Suppressor macrophage (primary cell): Measurements from ENCODE around the gene KCNK15.
A peak's percentile ranks its signal among the peaks of the same experiment; 100 is the strongest.
"Not testable (repeated sequence)": the region's sequence is repeated elsewhere in the genome, so short reads cannot be mapped to it uniquely, and the experiment has no call there.

Source experiments
- DNase-seq, 4 experiments: peaks; one replicate each; pipeline ENCODE4 v3.0.0-alpha.2; 2020 to 2022

Gene KCNK15

DNA sequence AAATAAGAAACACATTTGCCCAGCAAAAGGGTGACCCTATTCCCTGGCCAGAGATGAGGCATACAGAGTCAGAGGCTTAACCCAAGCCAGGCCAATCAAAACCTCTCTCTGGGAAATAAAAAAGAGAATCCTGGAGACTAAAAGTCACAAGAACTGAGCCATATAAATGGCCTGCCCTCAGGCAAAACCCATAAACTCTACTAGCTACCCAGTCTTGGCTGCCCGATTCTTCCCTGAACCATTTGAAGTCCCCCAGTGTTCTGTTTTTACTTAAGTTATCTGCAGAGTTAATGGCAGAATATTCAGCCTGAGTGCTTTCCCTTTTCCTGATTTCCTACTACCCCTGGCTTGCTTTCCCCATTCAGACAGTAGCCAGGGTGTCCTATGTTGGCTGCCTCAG, 13.9 kb downstream of the KCNK15 start:
- DNase-seq: no peak

DNA sequence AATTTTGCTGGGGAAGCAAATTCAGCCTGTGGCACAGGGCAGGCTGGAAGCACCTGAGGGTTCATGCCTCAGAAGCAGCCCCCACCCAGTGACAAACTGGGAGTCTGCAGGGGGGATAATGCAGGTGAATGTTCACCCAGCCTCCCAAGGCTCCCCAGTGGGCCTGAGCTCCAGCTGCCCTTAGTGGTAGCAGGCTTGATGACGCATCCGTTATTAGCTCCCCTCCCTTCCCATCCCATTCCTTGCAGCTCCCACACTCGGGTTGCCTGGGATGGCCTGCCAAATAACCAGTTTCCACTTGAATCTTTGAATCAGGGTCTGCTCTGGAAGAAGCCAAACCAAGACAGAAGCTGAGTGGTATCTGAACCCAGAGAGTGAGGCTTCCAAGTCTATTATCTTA, 15.8 kb downstream of the KCNK15 start:
- DNase-seq: no peak

DNA sequence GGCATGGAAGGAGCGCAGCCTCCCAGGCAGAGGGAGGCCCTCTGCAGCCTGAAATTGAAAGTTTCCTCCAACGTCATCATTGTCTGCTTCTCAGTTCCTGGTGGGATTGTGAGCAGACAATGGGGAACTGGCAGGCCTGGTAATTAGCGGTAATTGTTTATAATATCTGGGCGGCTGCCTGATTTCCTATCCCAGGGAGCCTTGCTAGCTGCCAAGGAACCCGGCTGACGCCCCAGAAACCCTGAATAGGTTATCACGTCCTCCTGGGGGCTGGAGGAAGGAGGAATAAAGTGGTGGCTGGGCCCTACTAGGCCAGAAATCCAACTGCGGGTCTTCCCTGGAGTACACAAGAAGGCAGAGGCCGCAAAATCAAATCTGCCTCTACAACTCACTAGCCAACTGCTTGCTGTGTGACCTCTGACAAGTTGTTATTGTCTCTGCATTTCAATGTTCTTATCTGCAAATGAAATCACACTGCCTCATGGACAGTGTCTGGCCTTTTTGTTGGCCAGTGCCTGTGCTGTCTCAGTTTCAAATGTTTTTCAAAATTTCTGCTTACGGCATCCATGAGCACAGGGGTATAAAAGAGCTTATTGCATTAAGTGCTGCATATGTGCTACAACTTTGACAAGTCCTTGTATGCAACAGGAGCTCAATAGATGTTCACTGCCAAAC, 16.9 kb downstream of the KCNK15 start:
- DNase-seq: no peak

DNA sequence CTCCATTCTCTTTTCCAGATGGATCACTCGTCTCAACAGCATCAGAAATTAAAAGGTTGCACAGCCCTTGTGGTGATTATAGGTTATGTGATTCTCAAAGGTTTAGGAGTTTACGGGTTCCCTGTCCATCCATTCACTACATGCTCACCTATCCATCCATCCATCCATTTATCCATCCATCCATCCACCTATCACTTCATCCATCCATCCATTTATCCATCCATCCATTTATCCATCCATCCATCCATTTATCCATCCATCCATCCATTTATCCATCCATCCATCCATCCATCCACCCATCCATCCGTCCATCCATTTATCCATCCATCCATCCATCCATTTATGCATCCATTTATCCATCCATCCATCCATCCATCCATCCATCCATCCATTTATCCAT, 18.1 kb downstream of the KCNK15 start:
- DNase-seq: not testable (repeated sequence)

DNA sequence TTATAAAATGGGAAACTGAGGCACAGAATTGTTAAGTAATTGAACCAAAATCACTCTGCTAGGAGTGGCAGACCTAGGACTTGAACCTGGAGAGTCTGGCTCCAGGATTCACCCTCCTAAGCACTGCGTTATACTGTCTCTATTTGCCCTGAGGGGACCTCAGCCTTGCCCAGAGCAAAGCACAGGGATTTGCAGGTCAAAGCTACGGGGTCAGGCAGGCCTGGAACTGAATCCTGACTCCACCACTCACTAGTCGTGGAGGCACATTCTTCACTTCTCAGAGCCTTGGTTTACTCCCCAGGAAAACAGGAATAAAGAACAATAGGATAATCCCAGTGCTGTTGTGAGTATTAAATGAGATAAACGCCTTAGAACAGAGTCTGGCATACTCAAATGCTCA, 19.4 kb downstream of the KCNK15 start:
- no peak for DNase-seq

DNA sequence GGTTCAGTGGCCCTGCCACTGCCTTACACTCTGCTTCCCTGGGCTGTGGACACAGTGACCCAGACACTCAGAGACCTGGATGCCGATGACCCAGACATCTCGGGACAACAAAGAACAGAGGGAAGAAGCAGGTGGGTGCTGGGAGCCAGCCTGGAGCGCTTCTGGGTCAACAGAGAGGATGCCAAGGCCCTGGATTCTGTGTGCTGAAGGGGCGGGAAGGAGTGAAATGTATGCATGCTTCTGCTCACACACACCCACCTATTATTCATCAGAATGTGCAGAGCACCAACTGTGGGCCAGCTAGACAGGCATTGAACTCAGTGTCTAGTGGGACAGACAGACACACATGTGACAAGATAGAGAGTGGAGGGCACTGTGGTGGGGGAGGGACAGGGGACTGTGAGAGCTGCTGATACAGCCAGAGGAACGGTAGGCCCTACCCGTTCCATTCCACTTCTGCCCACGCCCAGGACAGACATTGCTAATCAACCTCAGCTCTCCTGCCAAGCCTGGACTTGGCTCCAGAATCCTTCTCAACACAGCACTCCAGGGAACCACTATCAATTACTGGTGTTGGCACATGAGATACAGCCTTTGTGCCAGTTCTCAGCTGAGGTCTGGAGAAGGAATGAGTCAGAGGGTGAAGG, 20.2 kb downstream of the KCNK15 start:
- no peak for DNase-seq

DNA sequence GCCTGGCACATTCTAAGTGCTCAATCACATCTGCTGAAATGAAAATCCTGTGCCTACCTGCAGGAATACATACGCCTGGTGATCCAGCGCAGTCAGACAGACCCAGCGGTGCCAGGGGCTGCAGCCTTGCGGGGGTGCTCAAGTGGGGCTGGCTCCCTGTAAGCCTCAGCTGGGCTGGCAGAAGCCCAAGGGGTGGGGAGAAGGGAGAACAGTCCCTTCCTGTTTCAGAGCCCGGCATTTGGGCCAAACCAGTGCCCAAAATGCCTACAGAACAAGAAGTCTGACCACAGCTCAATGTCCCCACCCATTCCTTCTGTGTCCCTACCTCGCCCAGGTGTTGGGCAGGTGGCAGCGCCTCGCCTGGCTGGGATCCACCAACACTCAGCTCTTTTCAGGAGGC, 22.6 kb downstream of the KCNK15 start:
- DNase-seq: no peak

DNA sequence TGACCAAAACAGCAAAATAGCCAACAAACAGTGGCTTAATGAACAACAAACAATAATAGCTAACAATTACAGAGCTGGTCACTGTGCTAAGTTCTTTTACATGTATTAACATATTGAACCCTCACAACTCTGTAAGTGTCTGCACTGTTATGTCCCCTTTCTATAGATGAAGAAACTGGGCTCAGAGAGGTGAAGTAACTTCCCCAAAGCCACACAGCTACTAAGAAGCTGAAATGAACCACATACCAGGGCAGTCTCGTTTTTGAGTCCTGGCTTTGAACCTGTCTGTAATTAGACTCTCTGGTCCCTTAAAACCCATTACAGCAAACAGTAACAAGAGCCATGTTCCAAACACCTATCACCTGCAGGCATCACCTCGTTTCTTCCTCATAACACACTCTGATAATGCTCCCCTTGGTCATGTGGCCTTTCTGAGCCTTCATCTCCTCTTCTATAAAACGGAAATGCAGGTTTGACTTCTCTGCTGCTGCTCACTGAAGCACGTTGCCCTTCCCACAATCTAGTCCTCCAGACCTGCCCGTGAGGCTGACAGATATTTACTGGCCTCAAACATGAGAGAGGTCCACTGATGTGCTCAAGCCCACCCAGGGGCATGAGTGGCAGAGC, 23.3 kb downstream of the KCNK15 start:
- DNase-seq: no peak

DNA sequence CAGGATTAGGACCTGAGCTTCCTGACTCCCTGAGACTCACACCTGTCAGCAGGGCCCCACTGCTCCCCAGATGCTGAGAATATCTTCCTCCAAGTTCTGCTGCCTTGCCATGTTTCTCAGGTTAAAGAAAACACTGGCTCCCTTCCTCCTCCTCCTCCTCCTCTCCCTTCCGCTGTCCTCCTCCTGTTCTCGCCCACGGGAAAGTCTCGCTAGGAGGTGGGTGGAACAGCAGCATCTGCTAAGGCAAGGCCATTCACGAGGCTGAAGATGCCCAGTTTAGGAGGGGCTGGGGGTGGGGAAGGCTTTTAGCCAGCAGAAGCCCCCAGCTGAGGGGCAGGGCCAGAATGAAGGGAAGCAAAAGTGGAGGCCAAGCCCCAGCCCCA, 23.8 kb downstream of the KCNK15 start:
- DNase-seq: no peak

DNA sequence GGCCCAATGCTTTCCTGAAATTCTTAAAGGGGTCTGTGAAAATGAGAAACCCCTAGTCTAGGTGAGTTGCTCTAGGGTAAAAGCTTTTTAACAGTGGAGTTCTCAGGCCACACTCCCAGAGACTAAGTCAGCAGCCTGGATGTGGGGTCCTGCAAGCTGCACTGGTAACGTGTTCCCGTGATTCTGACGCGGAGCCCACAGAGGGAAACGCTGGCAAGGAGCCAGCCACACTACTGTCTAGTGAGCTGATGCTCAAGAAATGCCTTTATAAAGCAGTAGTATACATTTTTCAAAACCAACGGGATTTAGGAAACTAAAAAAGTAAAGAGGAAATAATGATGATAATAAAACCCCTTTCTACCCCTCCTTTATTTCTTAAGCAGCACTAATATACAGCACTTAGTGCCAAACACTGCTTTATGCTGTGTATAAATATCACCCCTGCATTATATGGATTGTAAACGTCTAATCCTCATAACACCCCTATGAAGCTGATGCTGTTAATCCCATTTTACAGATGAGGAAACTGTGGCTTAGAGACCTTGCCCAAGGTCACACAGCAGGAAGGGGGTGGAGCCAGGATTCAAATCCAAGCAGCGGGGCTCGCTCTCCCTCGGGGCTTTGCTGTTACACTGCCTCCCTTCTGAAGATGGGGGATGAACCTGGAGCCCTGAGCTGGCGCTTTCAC, 25.0 kb downstream of the KCNK15 start:
- DNase-seq: no peak

DNA sequence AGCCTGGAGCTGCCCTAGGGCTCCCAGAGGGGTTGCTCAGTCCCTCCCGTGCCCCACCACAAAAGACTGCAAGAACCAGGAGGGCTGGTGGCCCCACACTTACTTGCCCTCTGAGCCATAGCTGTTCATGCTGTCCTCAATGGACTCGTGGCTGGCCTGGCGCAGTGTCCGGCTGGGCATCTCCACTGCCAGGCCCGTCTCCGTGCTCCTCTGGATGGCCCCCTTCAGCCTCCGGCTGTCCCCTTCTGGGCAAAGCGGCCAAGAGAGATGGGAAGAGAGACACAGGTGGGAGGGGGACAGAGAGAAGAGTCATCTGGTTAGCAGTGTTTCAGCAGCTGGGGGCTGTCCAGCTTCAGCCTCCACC, 25.5 kb downstream of the KCNK15 start:
- no peak for DNase-seq

DNA sequence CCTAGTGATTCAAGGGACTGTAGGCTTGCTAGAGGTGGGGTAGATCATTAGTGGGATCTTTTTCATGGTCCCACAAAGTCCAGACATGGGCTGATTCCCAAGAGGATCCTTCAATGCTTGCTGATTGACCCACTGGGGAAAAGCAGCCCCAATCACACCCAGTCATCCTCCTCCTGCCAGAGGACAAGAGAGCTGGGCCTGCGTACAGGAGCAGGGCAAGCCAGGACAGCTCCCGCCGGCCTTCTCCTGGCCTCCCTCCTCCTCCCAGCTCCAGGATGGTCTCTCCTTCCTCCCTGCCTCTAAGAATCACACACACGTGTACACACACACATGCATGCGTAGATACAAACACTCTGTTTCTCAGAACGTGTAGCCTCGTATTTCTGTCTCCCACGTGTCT, 27.0 kb downstream of the KCNK15 start:
- DNase-seq: no peak

DNA sequence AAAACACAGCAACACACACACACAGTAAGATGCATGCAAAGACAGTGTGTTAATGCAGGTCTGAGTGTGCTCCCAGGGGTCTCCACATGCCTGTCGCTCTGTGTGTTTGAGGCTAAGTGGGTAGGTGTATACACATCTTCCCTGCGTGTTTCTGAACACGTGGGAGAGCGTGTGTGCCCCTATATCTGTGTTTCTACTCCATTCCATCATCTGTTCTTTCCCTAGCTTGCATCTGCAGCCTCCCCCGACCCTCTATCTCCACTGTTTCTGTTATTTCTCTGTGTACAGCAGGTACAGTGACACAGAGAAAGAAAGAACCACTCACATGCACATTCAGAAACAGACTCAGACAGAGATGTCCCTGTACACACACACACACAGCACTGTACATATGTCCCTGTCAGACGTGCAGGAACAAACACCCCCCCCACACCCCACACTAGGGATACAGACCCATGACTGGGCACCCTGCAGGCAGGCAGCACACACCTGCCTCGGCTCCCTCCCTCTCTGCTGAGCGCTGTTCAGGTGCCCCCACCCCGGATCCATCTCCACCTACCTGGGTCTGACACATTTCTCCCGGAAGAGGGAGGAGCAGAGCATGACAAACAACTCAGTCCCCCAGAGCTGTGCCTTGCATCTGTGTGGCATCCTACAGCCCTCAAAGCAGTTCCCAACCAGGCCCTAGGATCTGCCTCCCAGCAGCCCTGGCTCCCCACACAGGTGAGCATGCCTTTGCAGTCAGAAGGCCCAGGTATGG, 27.6 kb downstream of the KCNK15 start:
- DNase-seq: no peak

DNA sequence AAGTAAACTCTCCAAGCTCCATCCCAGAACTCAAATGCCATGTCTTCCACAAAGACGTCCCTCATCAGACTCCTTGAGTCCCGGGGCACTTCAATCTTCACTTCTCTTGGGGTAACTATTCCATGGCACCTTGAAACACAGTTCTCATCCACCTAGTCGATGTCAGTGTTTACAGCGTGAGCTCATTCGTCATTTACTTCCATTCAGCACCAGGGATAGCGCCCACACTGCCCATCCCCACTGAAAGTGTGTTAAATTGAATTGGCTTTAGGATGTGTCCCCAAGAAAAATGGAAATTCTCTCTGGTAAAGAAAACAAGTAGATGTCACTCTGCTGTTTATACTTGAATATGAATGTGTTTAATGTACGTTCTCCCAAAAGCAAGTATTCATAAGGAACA, 31.3 kb downstream of the KCNK15 start:
- DNase-seq: peak in 2 of 4 experiments; percentile 13 to 20

DNA sequence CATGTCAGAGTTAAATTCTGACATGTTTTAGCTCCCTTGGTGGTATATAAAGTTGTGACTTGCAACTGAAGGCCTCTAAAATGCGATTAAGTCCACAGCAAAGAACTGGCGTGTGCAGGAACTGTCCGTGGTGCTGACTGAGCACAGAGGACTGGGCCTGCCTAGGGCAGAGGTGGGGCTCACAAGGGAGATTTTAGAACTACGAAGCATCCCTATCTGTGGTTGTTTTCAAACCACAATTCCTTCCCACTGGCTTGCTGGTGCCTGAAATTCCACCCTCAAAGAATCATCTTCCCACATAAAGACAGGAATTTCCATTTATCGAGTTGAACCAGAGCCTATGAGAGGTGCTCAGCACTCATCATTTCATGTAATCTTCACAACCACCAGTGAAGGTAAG, 34.6 kb downstream of the KCNK15 start:
- DNase-seq: peak; percentile 55 to 72 (median 66)

DNA sequence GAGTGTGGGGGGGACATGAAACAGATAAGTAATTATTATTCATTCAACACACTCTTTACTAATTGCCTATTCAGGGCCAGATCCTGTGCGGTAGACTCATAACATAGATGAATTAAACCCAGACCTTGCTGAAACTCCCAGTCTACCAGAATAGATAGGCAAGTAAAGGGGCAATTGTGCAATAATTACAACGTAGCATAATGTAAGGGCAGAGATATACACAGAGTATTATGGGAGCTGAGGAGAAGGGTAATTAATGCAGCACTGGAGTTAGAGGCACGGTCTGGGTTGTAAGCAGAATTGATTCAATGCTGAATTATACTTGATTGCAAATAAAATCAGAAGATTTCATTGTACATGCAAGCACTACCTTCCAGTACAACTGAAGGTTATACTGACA, 35.5 kb downstream of the KCNK15 start:
- no peak for DNase-seq

DNA sequence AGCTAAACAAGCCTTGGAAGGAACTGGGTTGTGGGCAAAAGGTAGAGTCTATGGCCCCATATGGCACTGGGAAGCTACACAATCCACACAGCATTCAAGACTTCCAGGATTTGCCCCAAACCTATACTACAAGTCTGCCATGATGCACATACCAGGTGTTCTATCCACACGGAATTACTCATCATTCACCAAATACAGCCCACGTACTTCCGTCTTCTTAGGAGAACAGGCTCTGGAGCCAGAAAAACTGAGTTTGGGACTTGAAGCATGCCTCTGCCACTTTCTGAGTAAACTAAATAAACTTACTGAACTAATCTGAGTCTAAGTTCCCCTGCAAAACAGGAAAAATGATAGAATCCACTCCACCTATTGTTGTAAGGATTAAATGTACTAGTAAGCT, 36.1 kb downstream of the KCNK15 start:
- DNase-seq: no peak

DNA sequence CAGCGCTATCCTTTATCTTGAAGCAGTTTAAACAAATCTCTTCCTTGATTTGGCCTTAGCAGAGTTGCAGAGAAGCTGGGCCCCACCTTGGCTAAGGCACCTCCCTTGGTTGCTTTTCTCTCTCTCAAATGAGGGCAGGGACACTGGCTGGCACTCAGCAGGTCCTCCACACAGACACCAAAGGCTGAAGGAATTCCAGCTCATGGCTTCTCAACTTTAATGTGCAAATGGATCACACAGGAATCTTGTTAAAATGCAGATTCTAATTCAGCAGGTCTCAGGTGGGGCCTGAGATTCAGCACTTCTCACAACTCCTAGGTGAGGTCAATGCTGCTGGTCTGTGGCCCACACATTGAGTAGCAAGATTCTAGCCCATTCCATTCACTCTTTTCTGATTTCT, 39.0 kb downstream of the KCNK15 start:
- DNase-seq: no peak

DNA sequence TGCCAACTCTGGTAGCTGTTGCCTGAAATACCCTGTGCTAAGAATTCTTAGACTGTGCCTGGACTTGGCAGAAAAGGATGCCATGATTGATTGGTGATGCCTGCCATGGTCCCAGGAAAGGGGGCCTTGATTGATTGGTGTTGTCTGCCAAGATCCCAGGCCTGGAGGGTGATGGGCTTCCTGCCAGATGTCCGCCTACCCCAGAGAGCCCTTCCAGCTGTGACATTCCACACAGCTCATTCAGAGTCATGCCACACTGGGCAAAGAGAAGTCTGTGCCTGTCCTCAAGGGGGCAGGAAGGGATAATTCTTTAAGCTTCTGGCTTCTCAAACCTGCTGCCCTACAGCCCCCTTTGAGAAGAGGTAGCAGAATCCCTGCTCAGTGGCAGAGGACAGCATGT, 40.1 kb downstream of the KCNK15 start:
- DNase-seq: no peak

DNA sequence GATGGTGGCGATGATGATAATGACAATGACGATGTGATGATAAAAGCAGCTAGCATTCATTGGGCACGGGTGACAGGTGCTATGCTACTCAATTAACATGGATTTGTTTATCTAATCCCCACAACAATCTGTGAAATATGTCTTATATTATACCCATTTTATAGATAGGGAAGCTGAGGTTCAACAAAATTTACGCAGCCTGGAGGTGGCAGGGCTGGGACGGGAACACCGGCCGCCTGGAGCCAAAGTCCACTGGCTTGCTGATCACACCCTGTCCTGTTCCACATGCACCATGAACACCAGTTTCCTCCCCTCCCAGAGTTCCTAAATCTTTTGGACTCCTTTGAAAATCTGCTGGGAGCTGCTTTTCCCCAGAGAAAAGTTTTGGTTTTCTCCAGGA, 41.6 kb downstream of the KCNK15 start:
- DNase-seq: no peak

DNA sequence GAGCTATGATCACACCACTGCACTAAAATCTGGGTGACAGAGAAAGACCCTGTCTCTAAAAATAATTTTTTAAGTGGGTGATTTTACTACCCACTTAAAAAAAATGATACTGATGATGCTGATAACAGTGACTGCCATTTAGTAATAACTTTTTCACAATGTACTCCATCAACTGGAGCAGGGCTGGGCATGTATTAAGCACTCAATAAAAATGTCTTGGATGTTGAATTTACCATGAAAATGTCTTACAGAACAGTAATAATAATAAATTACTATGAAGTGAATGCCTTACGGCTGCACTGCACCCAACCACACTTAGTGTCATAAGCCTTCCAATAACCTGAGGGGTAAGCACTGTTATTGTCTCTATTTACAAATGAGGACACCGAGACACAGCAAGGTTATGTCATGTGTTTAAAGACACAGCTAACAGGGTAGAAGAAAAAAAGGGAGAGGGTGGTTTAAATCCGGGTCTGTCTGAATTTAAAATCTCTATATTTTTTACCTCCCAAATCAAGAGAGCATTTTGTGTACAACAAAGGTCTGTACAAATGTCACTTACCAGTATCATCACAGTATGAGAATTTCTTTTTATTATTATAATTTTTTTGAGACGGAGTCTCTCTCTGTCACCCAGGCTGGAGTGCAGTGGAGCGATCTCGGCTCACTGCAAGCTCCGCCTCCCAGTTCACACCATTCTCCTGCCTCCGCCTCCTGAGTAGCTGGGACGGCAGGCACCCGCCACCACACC, 43.2 kb downstream of the KCNK15 start:
- no peak for DNase-seq

DNA sequence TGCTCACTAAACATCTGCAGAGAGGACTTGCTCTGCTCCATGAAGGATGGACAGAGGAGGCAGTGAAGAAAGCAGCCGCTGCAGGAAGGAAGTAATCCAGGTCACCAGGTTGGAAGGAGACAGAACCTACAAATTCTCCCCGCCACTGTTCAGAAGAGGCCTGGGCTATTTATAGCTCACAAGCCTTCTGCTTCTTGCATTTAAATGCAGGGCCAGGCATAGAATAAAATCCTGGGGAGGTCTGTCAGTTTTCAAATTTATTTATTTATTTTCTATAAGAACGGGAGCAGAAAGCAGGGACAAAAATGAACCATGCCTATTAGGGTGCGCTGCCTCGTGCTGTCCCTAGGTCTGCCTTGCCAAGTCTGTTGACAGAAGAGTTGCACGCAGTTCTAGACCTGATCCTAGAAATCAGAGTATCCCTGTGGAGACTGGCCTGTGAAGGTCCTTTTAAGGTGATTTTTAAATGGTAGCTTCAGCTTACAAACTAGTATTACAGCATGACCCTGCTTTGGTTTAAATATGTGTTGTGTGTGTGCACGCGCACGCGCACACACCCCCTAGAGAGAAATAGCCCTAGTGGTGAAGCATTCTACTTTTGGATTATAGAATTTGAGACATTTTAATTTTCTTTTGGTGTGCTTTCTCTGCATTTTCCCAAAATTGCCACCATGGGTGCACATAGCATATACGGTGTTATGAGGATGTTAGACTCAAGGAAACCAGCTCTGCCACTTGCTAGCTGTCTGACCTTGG, 45.2 kb downstream of the KCNK15 start:
- no peak for DNase-seq
